DMS 273 treated with DMSO at 0.1 percent for 48 hours (cell line): ENCODE results near the gene TOP2A.

ENCODE experiments used
- DNase-seq: peaks from one replicate; lab custom pipeline; 2025; lab: John Stamatoyannopoulos, UW

TOP2A gene

DNA sequence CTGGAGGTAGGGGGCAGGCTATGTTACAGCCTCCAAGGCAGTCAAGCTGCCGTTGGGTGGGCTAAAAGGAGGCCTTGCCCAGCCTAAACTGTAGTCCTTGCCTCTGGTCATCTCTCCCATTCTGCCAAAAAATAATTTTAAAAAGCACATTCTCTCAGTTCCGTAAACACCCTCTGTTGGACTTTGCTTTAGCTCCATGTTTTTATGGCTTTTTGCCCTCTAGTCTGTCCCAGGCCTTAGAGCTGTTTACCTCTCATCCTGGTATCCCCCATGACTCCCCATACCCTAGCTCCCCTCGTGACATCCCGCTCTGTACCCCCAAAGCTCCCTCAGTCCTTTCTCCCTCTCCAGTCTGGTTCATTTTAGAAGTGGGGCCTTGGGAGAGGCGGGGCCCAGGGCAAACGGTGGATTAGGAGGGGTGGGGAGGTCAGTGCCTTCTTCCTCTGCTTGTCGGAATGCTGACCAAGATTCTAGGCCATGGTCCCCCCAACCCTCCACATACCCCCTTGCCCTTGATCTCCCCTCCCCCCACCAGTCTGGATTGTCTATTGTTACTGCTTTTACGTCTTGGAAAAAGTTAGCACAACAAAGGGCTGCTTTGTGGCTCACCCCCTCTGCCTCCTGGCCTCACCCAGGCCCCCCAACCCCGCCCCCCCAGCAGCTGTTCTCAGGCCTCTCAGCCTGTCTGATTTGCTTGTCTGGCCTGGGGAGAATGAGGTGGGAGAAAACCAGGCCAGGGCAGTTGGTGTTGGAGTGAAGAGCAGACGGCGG lies 71.5 kb downstream of the TOP2A start:
- no peak for DNase-seq

DNA sequence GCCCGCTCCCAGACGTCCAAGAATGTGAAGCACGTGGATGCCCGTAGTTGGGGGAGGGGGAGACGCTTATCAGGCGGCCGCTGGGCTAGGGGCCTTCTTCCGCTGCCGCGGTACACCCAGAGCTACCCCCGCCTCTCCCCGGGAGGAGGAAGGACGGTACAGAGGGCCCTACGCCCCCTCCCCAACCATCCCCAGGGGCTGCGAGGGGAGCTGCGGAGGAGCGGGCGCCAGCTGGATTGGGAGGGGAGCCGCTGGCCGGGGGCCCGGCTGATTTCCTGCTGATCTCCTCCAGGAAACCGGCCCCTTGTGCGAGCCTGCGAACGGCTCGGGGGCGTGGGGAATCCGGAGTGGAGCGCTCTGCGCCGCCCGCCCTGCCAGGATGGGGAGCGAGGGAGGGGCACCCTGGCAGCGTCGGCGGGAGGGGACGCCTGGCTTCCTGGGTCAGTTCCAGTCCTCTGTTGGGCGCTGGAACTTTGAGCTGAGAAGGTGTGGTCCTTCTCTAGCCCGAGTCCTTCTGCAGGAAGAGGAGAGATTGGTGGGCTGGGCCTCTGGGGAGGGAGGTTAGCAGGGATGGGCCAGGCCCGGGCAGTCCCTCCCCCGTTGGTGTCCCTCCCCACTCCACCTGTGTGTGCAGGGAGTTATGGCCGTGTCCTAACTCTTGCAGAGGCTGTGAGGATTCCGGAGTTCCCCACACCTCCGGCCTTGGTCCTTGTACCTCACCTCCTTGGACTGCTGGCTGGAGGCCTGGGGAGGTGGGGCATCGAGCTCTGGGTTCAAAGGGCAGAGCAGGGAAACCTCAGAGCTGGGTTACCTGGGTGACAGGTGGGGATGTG lies 72.3 kb downstream of the TOP2A start:
- DNase-seq: no peak

GRCh38 chr17:40344421-40345160 lies 73.1 kb downstream of the TOP2A start:
- DNase-seq: no peak

- DNase-seq: no peak
These were observed 74.2 kb downstream of the TOP2A start for GRCh38 chr17:40343219-40344119.

DNA sequence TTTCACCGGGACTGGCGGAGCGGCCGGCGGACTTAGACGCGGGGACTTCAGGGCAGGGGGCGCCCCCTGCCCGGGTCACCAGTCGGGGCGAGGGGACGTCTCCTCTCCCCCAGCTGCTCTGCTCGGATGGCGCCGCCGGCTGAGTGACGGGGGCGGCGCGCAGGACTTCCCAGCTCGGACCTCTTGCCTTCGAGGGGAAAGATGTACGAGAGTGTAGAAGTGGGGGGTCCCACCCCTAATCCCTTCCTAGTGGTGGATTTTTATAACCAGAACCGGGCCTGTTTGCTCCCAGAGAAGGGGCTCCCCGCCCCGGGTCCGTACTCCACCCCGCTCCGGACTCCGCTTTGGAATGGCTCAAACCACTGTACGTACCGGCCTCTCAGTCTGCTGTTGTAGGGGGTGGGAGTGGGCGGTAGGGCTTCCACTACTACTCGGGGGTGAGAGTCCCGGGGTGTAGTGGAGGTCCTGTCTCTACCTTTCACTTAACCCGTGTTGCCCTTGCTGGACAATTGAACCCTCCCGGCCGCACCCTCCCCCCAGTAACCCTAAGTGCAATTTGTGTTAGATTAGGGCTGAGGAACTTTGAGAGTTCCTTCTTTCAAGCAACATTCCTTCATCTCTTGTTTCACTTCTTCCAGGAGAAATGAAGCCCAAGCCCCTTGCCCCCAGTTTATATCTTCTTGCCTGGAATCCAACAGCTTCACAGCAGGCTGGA lies 75.0 kb downstream of the TOP2A start:
- DNase-seq: no peak

DNA sequence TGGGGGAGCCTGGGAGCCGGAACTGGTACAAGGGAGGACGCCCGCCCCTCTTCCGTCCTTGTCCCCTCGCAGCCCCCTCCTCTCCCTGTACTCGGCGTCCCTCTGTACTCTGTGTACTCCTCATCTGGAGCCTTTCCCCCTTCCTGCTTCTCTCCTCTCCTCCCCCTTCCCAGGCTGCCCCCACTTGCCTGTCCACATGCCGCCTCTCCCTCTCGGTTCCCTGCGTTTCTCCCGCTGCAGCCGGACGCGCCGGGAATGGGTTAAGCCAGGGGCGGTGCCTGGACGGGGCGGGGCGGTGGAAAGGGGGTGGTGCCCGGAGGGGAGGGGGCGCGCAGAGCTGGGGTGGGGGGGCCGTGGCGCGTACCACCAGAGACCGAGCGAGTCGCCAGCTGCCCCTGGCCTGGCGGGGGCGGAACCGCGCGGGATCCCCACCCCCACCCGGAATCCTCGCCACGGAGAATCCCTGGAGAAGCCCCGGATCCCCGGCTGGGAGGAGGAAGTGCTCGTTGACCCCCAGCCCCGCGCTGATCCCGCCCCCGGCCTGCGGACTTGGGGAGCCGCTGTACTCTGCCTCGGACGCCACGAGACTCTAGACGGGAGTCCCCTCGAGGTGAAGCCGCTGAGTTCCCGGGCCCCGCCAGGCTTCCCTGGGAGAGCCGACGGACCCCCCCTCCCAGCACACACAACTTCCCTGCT lies 75.7 kb downstream of the TOP2A start:
- DNase-seq: no peak

DNA sequence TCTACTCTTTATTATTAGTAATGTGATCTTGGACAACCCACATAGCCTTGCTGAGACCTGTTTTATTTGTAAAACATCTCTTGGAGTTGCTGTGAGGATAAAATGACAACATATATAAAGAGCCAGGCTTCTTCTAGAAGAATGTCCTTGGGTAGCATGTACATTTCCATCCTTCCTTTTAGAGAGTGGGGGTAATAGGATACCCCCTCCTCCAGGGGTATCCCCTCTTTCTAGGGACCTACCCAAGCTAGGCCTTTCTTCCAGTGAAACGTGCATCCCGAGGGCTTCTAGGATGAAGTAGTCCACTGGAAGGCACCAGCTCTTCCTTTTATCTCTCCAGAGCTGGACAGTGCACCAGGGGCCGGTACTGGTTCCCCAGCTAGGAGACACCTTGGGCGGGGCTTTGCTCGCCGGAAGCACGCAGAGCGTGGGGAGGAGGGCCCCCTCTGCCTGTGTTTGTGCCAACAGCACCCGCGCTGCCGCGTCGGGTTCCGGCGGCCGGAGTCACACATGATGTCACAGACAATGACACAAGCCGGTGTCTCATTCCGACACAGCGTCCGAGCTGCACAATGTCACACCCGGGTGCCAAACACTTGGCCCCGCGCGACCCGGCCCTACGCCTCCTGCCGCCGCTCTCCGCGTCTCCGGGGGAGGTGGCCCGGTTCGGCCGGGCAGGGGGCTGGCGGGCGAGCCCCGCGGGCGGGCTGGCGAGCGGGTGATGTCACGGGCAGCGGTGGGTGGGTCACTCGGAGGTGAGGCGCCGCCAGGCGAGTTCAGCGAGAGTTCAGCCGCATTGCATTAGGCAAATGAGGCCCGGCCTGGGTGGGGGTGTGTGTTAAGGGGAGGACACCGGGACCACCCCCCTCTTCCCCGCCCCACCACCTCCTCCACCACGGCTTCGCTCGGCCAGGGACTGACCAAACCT lies 76.6 kb downstream of the TOP2A start:
- no peak for DNase-seq

DNA sequence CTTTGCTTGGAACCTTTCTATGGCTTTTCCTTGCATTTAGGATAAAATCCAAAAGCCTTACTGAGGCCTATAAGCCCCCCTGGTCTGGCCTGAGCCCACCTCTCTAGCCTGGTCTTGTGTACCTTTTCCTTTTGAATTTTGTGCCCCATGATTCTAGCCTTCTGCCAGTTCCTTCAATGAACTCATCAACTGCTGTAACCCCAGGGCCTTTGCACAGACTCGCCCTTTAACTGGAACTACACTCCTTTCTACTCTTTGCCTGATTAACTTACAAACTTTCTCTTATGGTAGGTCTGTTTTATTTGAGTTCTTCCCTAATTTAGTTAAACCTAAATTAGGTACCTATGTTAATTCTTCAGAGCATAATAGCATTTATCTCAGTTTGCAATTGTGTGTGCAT lies 77.4 kb downstream of the TOP2A start:
- no peak for DNase-seq

GRCh38 chr17:40338941-40339649 lies 78.6 kb downstream of the TOP2A start:
- no peak for DNase-seq
